HG03354 (cell line): ENCODE data around the gene SNAPC2.
"Not testable (repeated sequence)": the region's sequence is repeated elsewhere in the genome, so short reads cannot be mapped to it uniquely, and the experiment has no call there.

Experiments used
- ATAC-seq: cut with Tn5 transposase; IDR thresholded peaks from one replicate; pipeline ENCODE4 v1.9.1; 2021; ENCODE audit warnings: mild to moderate bottlenecking; ENCODE audit not compliant: unreplicated experiment, poor library complexity, severe bottlenecking

The SNAPC2 gene

GRCh38 chr19:7887408-7888144 is 32.6 kb upstream of the SNAPC2 start:
- ATAC-seq, result no peak

- no peak for ATAC-seq
Measured at GRCh38 chr19:7888145-7888825, 31.9 kb upstream of the SNAPC2 start, which contains the start of gene LRRC8E. Gene LRRC8E, plus strand, starts transcription at chr19:7888510. Its CDS starts 7,094 bp downstream, at chr19:7895604.

GRCh38 chr19:7888826-7889217 is 31.3 kb upstream of the SNAPC2 start:
- no peak for ATAC-seq

- not testable (repeated sequence) for ATAC-seq
Measured at GRCh38 chr19:7893362-7894101, 26.6 kb upstream of the SNAPC2 start.

- ATAC-seq, result no peak
Measured at GRCh38 chr19:7894612-7895309, 25.4 kb upstream of the SNAPC2 start.

- ATAC-seq, result no peak
Measured at GRCh38 chr19:7895565-7895964, 24.6 kb upstream of the SNAPC2 start.

GRCh38 chr19:7897292-7897691 is 22.8 kb upstream of the SNAPC2 start:
- ATAC-seq, result no peak

- ATAC-seq, result no peak
Measured at GRCh38 chr19:7898967-7899366, 21.2 kb upstream of the SNAPC2 start.

- ATAC-seq, result no peak
Measured at GRCh38 chr19:7899751-7900378, 20.3 kb upstream of the SNAPC2 start.

GRCh38 chr19:7900401-7900870 is 19.7 kb upstream of the SNAPC2 start:
- ATAC-seq, result no peak

GRCh38 chr19:7900931-7901330 is 19.2 kb upstream of the SNAPC2 start:
- no peak for ATAC-seq

GRCh38 chr19:7901337-7901736 is 18.8 kb upstream of the SNAPC2 start:
- no peak for ATAC-seq

GRCh38 chr19:7902796-7903243 is 17.3 kb upstream of the SNAPC2 start:
- ATAC-seq, result no peak

- ATAC-seq, result peak; percentile 87
Measured at GRCh38 chr19:7903244-7904073, 16.7 kb upstream of the SNAPC2 start, which contains the start of gene MAP2K7. Gene MAP2K7, plus strand, starts transcription at chr19:7903877. Its CDS starts 68 bp downstream, at chr19:7903945.

GRCh38 chr19:7904074-7905020 is 15.8 kb upstream of the SNAPC2 start:
- ATAC-seq, result peak; percentile 31

GRCh38 chr19:7905268-7905667 is 14.9 kb upstream of the SNAPC2 start:
- ATAC-seq, result no peak

GRCh38 chr19:7905859-7906258 is 14.3 kb upstream of the SNAPC2 start:
- ATAC-seq, result no peak
